Activated CD4-positive, alpha-beta T cell treated with anti-CD3 and anti-CD28 coated beads for 1 hour (primary cell): ENCODE data around the gene PRAMEF1.
"Not testable (repeated sequence)": the region's sequence is repeated elsewhere in the genome, so short reads cannot be mapped to it uniquely, and the experiment has no call there.

Source experiments
- DNase-seq: peaks from one replicate; pipeline ENCODE4 v3.0.0-alpha.2; 2020

Gene PRAMEF1

DNA sequence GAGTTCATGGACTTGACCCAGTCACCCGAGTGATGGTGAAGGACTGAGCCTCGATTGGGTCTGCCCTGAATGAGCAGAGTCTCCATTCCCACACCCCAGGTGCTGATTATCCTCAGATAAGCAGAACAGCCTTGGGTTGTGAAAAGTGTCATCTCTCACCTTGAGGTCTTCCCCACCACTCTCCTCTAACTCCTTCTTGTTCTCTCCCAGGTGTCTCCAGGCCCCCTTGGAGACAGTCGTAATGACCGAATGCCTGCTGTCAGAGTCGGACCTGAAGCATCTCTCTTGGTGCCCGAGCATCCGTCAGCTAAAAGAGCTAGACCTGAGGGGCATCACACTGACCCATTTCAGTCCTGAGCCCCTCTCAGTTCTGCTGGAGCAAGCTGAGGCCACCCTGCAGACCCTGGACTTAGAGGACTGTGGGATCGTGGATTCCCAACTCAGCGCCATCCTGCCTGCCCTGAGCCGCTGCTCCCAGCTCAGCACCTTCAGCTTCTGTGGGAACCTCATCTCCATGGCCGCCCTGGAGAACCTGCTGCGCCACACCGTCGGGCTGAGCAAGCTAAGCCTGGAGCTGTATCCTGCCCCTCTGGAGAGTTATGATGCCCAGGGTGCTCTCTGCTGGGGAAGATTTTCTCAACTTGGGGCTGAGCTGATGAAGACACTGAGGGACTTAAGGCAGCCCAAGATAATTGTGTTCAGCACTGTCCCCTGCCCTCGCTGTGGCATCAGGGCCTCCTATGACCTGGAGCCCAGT, 14.2 kb upstream of the PRAMEF1 start:
- DNase-seq: no peak

DNA sequence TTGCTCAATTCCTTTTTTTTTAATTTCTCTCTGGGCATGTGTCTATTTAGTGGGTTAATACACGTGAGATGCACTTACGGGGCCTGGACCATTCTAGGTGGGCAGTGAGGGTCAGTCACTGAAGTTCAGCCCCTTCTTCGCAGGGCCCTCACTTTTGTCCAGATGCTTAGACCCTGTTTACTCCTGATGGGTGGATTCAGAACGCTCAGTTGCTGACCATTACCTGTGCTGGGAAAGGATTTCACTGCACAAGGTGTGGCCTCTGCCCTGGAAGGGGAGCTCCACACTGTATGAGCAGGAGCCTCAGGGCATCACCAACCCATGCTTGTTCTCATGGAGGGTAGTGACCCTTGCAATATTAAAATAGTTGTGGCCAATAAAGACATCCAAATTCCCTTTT, 13.1 kb upstream of the PRAMEF1 start:
- DNase-seq: no peak

GRCh38 chr1:12778907-12779306, 12.3 kb upstream of the PRAMEF1 start:
- DNase-seq: no peak

GRCh38 chr1:12781488-12781887, 9.7 kb upstream of the PRAMEF1 start:
- DNase-seq: not testable (repeated sequence)

DNA sequence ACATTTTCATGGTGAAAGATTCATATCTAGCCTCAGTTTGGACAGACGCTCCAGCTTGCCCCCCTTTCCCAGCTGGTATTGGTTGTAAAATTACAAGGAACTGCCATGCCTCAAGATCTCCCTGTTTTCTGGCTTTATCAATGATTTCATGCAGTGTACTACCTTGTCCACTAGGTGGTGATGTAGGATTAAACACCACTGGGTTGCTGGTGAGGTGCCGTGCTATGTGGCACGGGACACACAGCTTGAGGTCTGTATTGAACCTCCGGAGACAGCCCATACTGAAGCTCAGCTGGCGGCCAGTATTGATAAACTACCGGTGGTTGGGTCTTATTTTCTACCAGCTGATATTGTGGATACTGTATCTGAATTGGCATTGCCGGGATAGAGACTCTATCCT, 7.4 kb upstream of the PRAMEF1 start:
- not testable (repeated sequence) for DNase-seq

DNA sequence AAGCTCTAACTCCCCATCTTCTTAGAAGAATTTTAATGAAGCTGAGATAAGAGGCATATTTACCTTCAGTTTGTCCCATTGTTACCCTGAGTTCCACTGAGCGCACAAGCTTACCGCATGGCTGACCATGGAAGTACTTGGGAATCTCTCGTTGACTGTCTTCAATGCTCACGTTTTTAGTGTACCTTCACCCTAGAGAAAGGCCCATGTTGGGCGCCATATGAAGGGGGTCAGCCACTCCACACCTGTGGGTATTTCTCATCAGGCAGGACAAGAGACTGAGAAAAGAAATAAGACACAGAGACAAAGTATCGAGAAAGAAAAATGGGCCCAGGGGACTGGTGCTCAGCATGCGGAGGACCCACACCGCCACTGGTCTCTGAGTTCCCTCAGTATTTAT, 6.5 kb upstream of the PRAMEF1 start:
- not testable (repeated sequence) for DNase-seq

GRCh38 chr1:12798911-12799310, 7.7 kb downstream of the PRAMEF1 start:
- DNase-seq: no peak

DNA sequence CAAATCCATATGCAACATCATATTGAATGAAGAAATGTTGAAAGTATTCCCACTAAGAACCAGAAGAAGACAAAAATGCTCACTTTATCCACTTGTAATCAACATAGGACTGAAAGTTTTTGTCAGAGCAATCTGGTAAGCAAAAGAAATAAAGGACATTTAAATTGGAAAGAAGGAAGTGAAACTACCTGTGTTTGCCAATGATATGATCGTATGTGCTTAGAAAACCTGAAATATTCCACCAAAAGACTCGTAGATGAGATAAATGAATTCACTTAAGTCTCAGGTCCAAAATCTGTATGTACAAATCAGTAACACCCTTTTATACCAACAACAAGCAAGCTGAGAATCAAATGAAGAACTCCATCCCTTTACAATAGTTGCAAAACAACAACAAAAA, 8.5 kb downstream of the PRAMEF1 start:
- no peak for DNase-seq

- DNase-seq: no peak
These were observed 18.7 kb downstream of the PRAMEF1 start for GRCh38 chr1:12809933-12810332.

DNA sequence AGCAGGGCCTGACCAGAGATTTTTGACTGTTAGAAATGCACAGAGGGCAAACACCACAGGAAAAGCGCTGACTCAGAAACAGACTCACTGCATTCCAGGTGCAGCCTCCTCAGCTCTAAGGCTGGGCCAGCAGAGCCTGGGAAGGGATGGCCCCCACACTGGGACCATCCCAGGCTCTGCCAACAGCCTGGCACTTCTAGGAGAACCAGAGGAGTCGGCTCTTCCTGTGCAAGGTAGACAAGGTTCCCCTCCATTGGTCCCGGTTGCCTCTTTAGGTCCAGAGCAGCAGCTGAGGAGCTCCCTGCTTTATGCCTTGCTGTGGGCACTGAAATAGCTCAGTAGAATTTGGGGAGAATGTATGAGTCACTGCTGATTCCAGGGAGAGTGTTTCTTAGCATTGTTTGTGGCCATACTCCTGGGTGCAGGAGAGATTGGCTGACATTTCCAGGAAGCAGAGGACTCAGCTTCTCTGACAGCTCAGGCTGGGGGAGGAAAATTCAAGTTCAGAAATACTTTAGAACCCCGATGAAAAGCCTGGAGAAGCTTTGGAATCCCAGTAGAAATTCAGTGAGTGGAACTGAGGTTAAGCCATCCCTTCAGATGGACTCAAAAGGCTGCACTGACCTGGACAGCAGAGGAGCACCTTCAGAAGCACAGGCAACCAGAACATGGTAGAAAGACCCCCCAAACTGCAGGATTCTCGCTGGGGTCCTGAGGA, 19.7 kb downstream of the PRAMEF1 start:
- no peak for DNase-seq

DNA sequence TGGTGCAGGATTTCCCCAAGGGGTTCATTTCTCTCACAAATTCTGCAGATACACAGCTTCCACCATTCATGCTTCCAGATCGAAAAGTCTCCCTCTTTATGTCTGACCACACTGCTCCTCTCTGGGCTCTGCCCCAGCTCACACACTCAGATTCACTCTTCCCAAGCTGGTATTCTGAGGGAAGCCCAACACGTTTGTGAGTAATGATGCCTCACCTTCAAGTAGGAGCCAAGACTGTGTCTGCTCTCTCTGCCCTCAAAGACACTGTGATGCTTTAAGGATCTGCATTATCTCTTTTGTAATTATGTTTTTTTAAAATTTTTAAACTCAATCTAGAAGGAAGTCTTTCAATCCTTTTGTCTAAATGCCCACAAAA, 20.2 kb downstream of the PRAMEF1 start:
- DNase-seq: no peak

DNA sequence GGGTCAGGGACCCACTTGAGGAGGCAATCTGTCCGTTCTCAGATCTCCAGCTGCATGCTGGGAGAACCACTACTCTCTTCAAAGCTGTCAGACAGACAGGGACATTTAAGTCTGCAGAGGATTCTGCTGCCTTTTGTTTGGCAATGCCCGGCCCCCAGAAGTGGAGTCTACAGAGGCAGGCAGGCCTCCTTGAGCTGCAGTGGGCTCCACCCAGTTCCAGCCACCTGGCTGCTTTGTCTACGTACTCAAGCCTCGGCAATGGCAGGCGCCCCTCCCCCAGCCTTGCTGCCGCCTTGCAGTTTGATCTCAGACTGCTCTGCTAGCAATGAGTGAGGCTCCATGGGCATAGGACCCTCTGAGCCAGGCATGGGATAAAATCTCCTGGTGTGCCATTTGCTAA, 27.9 kb downstream of the PRAMEF1 start:
- not testable (repeated sequence) for DNase-seq

DNA sequence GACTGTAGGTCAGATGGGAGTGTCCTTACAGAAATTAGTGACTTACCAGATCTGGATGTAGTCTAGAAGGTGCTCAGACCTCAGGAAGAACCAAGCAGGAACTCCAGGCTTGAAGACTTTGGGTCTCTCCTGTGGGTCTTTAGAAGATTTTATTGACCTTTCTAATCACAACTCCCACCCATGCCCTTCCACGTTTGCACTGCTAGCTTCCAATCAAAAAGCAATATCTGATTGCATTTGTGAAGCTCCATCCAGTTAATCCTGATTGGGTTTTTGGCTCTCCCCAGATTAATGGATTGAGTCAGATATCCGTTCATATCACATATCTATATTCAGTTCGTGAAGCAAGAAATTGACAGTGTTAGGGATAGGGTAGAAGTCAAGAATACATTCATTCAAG, 40.1 kb downstream of the PRAMEF1 start, which contains the start of gene PRAMEF11:
Gene PRAMEF11 (minus strand): TSS at position 101 of the 400 bp plus-strand sequence. CDS start 2,621 bp downstream, outside the sequence.
- DNase-seq: not testable (repeated sequence)

- DNase-seq: not testable (repeated sequence)
These were observed 42.1 kb downstream of the PRAMEF1 start for GRCh38 chr1:12833251-12833650.
